GM21717 (cell line): Measurements from ENCODE around the gene PRSS27.
A peak's percentile ranks its signal among the peaks of the same experiment; 100 is the strongest.
"Not testable (repeated sequence)": the region's sequence is repeated elsewhere in the genome, so short reads cannot be mapped to it uniquely, and the experiment has no call there.

Experiments used
- ATAC-seq: cut with Tn5 transposase; IDR thresholded peaks from one replicate; pipeline ENCODE4 v1.9.1; 2021; ENCODE audit warnings: mild to moderate bottlenecking, moderate library complexity; ENCODE audit not compliant: unreplicated experiment

Gene PRSS27

DNA sequence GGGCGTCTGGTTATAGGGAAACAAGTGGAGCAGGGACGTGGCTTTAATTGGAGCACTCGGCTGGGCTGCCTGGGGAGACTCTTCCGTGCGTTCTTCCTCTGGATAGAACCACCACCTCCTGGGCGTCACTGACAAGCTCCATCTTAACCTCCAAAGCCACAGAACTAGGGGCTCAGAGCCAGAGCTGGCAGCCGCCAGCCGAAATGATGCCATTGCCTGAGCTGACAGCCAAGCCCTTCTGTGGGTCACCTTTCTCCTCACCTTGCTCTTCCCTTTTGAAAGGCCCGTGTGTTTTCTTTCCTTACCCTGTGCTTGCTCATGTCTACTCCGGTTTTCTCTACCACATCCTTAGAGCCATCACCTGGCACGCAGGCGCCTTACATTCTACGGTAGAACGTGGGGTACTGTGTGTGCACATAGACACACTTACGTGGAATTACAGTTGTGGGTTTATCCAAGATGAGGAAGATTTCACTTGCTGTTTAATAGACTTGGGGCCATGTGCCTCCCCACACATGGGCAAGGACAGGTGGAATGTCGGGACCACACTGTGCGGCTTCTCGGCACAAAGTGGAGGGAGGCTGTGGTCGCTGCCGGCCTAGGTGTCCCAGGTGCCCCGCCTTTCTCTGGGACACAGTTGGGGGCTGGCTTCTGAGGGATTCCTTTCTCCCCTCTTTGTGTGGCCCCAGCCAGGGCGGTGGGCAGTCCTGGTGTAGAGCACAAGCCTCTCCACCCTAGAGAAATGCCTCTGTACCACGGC, 41.6 kb downstream of the PRSS27 start:
- ATAC-seq: not testable (repeated sequence)

DNA sequence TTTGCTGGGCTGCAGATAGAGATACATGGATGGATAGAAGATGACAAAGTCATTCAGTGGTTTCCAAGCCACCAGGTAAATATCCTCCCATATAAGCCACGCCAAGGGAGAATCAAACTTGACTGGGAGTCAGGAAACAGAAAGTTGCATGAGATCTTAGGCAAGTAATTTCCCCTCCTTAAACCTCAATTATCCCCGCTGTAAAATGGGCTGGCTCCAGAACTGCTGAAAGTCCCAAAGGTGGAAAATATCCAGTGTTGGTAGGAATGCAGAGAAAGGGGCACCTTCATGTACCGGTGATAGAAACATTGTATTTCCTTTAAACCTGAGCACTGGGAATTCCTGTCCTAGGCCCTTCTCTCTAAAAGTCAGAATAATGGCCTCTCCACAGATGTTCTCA, 43.1 kb downstream of the PRSS27 start:
- not testable (repeated sequence) for ATAC-seq

DNA sequence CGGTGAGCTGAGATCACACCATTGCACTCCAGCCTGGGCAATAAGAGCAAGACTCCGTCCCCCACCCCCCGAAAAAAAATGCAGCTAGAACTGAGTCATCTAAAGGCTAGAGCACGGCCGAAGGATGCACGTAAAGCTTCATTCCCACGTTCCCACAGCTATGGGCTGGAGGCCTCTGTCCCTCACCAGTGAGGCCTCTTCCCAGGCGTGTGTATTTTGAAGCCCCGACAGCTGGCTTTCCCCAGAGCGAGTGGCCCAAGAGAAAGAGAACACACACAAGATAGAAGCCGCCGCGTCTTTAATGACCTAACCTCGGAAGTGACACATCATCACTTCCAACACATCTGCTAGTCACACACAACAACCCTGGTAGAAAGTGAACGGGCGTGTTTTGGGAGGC, 44.3 kb downstream of the PRSS27 start:
- ATAC-seq: no peak

DNA sequence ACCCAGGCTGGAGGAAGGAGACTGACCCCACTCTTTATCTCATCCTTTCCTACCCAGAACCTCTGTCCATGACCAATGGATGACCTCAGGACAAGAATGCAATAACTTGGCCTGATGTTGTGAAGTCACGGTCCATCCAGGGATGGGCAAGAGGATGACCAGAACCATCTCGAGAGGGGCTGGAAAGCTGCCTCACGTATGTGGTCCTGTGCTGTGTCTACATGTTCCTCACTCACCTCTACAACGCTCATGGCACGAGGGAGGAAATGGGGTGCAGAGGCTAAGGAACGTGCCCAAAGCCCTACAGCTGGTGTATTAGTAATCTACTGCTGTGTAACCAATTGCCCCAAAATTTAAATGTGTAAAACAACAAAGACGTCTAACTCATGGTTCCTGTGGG, 45.0 kb downstream of the PRSS27 start:
- ATAC-seq: no peak

DNA sequence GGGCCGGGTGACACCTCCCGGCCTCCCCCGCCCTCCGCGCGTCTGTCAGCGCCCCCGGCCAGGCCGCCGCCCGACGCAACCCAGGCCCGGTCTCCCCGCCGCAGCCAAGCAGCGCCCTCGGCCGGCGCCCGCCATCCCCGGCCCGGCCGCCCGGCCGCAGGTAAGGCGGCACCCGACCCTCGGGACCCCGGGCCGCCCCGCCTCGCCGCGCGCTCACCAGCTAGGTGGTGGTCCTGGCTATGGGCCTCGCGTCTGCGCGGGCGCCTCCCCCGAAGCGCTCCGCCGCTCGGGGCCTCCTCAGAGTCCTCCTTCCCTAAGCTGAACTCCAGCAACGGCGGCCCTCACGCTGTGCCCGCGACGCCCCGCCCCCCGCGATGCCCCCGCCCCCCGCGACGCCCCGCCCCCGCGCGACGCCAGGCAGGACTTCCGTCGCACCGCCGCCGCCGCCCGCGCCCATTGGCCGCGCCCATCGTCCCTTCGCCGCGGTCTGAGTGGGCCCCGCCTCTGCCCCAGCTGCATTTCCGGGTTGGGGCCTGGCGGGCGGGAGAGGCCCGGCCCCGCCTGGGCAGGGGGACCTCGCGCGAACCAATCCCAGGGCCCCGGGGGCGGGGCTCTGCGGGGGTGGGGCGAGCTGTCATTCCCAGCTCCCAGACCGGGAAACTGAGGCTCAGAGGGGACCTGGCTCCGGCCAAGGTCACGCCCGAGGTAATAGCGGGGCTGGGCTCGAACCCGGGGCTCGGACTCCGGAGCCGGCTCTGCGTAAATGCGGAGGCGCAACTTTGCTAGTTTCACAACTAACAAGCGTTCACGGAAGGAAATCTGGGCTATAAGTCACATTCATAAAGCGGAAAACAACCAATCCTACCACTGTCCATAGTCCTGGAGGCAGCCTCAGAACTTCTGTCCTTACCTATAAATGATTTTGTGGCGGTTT, 46.7 kb downstream of the PRSS27 start:
- ATAC-seq: peak; percentile 79

DNA sequence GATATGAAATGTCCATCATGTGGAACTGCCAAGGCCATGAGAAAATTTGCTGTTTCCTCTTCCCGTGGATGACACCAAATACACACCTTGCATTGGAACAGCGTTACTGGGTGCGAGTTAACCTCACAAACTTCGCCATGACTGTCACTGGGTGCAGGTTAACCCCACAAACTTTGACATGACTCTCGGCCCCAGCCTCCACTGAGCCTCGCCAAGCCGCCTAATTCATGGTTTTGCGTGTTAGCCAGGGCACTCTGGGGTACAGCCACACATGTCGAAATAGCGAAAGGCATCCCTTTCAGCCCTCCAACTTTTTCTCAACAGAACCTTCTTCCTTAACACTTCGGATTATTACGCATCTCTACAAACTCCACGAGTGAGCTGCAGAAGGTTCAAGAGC, 48.3 kb downstream of the PRSS27 start:
- ATAC-seq: no peak

DNA sequence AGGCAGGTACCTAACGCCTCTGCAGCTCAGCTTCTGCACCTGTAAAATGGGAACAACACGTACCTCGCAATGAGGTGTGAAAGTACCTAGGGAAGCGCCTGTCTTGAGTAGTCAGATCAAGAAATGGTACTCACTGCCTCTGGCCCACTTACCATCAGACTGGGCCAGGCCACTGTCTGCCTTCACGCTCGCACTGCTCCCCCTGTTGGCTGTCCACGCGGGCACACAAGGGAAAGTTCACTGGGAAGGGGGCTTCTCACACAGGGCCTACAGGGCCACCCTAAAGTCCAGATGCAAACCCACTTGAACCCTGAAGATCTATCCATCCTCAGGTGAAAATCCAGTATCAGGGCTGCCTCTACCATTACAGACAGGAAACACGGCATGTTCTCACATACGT, 48.8 kb downstream of the PRSS27 start:
- ATAC-seq: not testable (repeated sequence)

DNA sequence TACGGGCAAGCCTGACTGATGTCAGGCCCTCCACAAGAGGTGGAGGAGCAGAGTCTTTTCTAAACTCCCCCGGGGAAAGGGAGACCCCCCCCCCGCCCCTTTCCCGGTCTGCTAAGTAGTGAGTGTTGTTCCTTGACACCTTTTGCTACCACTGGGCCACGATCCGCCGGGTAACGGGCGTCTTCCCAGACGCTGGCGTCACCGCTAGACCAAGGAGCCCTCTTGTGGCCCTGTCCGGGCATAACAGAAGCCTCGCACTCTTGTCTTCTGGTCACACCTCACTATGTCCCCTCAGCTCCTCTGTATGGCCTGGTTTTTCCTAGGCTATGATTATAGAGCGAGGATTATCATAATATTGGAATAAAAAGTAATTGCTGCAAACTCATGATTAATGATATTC, 50.0 kb downstream of the PRSS27 start:
- ATAC-seq: not testable (repeated sequence)

DNA sequence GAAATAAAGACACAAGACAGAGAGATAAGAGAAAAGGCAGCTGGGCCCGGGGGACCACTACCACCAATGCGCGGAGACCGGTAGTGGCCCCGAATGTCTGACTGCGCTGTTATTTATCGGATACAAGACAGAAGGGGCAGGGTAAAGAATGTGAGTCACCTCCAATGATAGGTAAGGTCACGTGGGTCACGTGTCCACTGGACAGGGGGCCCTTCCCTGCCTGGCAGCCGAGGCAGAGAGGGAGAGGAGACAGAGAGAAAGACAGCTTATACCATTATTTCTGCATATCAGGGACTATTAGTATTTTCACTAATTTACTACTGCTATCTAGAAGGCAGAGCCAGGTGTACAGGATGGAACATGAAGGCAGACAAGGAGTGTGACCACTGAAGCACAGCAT, 50.4 kb downstream of the PRSS27 start:
- ATAC-seq: not testable (repeated sequence)

DNA sequence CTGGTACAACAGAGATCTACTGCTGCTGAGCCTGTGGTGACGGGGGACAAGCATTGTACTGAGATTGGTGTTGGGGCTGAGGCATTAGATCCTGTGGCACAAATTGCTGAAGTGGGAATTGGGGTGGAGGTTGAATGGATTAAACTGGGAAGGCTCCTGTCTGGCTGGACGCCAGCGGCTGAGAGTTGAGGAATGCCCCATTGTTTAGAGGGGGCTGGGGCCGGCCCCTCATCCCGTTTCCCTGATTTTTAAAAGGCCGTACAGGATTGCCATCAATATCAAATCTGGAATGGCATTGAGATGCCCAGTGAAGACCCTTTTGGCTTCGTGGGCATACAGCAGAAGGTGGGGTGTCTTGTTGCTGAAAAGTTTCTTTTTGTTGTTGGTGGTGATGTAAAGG, 53.4 kb downstream of the PRSS27 start:
- ATAC-seq: not testable (repeated sequence)

DNA sequence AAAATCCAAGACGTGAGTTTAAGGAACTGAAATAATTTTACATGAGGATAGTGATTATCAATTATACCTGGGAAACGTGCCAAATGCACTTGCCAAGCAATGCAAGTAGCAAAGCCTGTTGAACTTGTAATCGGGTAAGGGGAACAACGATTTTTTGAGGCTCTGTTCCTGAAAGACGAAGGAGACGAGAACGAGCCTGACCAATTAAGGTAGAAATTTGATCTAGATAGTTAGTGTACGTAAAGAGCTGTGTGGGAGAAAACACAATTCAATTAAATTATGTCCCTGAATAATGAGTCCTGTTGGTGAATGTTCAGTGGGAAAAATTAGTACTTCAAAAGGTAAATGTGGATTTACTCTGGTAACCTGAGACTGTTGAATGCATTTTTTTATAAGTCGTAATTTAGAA, 55.4 kb downstream of the PRSS27 start:
- ATAC-seq: no peak

DNA sequence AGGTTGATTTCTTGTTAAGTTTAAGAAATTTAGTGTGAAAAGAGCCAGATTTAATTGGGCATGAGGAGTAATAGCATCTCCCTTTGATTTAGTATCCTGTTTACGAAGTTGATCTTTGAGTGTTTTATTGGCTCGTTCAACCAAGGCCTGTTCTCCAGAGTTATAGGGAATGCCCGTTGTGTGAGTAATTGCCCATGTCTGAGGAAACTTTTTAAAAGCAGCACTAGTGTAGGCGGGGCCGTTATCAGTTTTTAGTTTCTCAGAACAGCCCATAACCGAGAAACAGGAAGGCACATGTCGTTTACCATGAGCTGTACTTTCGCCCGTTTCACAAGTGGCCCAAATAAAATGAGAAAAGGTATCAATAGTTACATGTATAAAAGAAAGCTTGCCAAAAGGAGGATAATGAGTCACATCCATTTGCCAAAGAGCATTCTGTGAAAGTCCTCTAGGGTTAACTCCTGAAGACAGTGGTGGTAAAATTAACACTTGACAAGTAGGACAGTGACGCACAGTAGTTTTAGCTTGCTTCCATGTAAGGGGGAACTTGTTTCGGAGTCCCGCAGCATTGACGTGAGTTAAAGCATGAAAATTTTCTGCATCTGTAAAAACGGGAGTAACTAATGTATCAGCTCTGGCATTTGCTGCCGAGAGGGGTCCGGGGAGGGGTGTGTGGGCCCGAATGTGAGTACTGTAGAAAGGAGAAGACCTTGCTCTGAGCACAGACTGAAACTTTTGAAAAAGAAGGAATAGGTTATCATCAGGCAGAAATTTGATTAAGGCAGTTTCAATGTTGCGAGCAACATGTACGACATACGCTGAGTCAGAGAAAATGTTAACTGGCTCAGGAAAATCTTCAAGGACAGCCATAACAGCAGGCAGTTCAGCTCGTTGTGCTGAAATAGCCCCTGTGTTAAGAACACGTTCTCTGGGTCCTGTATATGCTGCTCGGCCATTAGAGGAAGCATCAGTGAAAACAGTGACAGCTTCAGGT, 56.2 kb downstream of the PRSS27 start:
- ATAC-seq: no peak
